ENCODE measurements around the gene NOSIP. TPM values are rescaled to one million over a fixed set of nuclear protein-coding genes. Genes with fewer than 3 reads are reported as not detected.

NOSIP gene
- total RNA-seq, 2 donors from 2014 or later: 90.7 to 96.1 TPM

DNA sequence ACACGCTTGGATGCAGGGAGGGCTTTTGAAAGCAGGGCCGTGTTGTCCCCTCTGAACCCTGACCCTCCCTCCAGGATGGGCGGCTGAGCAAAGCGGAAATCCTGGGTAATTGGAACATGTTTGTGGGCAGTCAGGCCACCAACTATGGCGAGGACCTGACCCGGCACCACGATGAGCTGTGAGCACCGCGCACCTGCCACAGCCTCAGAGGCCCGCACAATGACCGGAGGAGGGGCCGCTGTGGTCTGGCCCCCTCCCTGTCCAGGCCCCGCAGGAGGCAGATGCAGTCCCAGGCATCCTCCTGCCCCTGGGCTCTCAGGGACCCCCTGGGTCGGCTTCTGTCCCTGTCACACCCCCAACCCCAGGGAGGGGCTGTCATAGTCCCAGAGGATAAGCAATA is 37.3 kb downstream of the NOSIP start:
- ATAC-seq: no peak
- Mint-ChIP-seq H3K36me3 (no peaks in the 10 kb centered on the region), H3K9me3 (no peaks in the 10 kb centered on the region), H3K27ac (no peak overlapping the region)
- no peak for DNase-seq (ENCODE audit: low spot score in 2 of 2)

DNA sequence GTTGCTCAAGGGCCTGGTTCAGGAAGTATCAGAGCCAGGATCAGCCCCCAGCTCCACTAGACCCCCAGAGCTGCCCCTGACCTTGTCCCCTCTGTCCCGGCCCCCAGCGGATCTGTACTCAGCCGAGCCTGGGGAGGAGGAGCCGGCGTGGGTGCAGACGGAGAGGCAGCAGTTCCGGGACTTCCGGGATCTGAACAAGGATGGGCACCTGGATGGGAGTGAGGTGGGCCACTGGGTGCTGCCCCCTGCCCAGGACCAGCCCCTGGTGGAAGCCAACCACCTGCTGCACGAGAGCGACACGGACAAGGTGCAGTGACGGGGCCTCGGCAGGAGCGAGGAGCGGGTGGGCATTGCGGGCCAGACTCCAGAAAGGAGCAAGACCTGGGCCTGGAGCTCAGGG is 37.9 kb downstream of the NOSIP start:
- no peaks in the 10 kb centered on the region for H3K36me3 Mint-ChIP-seq
- no peak for DNase-seq (ENCODE audit: low spot score in 2 of 2)
- H3K9me3 Mint-ChIP-seq: no peaks in the 10 kb centered on the region
- no peak overlapping the region for H3K27ac Mint-ChIP-seq
- no peak for ATAC-seq

DNA sequence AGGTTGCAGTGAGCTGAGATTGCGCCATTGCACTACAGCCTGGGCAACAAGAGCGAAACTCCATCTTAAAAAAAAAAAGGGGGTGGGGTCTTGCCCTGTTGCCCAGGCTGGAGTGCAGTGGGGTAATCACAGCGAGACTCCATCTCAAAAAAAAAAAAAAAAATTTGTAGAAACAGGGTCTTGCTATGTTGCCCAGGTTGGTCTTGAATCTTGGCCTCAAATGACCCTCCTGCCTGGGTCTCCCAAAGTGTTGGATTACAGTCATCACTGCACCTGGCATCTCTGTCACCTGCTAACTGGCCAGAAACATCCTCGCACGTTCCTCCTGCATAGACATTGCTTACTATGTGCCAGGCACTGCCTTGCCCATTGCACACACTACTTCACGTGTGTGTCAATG is 38.4 kb downstream of the NOSIP start:
- no peak overlapping the region for H3K27ac Mint-ChIP-seq

DNA sequence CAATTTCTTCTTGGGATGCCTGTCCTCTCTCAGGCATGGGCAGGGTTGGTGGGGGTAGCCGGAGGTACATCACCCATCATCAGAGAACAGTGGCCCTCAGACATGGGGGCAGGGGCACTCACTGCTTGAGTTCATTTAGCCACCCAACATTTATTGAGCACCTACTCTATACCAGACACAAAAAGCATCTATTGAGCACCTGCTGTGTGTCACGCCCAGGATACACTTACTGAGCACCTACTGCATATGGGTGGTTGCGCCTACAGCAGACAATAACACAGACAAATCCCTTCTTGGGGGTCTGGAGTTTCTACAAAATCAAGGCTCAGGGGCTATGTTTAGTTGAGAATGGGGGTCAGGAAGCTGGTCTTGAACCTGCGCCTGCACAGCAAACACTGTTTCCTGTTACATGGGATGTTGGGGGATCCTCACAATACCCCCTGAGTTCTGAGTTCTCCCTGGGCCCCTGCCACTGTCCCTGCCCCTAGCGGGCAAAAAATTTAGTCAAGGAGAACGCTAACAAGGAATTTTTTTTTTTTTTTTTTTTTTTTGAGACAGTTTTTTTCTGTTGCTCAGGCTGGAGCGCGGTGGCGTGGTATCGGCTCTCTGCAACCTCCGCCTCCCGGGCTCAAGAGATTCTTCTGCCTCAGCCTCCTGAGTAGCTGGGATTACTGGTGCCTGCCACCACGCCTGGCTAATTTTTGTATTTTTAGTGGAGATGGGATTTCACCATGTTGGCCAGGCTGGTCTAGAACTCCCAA is 41.0 kb downstream of the NOSIP start:
- Mint-ChIP-seq H3K27ac (no peak overlapping the region), H3K36me3 (peaks cover 0 to 4% of the 10 kb centered on the region in 2 donors), H3K9me3 (no peaks in the 10 kb centered on the region)
- DNase-seq (ENCODE audit: low spot score in 2 of 2) (no peak), ATAC-seq (no peak)

More for the DNA sequence above, 38.4 kb downstream of the NOSIP start:
- Mint-ChIP-seq H3K9me3 (no peaks in the 10 kb centered on the region), H3K36me3 (no peaks in the 10 kb centered on the region)
- no peak for DNase-seq (ENCODE audit: low spot score in 2 of 2)
- no peak for ATAC-seq

DNA sequence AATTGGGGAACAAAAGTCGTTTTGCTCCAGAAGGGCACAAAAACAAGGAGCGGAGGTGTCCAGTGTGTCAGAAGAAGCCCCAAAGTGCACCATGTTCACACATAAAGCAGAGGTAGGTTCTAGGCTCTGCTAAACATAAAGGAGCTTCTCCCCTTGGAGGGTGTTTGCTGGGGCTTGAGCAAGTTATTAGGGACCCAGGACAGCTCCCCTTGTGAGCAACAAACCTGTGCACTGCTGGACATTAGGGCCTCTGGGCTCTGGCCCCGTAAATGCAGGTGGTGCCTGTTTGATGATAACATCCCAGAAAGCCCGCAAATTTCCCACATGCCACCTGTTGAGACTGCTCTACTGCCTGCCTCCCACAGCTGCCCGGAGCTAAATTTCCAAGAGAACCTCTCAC is 41.7 kb downstream of the NOSIP start:
- Mint-ChIP-seq H3K27ac (no peak overlapping the region), H3K36me3 (peaks cover 0 to 5% of the 10 kb centered on the region in 2 donors), H3K9me3 (no peaks in the 10 kb centered on the region)
- no peak for ATAC-seq
- DNase-seq (ENCODE audit: low spot score in 2 of 2): no peak

DNA sequence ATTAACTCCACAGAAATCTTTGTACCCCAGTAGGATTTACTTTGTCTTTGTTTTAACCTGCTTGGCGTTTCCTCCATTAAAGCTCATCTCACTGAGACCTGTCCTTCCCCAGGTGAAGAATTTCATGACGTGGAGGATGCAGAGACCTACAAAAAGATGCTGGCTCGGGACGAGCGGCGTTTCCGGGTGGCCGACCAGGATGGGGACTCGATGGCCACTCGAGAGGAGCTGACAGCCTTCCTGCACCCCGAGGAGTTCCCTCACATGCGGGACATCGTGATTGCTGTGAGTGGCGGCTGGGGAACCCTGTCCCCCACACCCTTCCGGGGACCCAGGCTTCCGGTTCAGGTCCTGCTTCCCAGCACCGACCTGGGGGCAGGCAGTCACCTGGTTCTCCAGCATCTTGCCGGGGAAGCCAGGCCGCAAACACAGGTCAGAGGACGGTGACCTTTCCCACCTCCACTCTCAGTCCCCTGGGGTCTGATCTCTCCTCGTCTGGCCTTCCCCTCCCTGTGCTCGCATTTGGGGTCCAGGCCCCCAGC is 43.4 kb downstream of the NOSIP start:
- no peak for ATAC-seq
- Mint-ChIP-seq H3K36me3 (peaks cover 0 to 5% of the 10 kb centered on the region in 2 donors), H3K9me3 (no peaks in the 10 kb centered on the region), H3K27ac (no peak overlapping the region)
- no peak for DNase-seq (ENCODE audit: low spot score in 2 of 2)

DNA sequence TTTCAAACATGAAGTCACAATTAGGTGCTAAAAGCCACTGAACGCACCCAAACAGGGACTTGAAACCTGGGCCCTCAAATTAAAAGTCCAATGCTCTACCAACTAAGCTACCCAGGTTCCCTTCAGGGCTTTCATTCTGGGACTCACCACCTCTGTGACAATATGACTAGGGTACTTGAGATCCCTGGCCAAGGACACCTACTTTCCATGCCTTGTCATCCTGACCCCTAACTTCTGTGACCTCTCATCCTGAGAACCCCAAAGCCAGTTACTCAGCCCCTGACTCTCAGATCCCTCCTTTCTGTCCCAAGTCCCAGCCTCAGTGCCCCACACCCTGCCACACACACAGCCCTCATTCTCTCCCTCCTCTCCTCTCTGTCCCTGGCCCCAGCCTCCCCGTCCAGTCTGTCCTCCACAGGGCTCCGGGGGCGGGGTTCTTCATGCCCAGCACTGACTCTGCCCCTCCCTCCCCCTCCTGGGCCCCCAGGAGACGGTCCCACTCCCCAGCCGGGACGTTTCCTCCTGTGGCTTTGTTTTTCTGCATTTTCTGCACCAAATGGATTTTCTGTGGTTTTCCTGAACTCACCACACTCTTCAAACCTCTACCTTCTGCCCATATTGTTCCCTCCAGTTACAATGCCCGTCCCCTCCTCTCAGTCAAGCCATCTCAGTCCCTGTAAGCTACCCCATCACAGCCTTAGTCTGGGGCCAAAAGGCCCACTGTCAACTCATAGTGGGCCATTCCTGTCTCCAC is 45.5 kb downstream of the NOSIP start:
- peak; percentile 2 to 57 for ATAC-seq
- Mint-ChIP-seq H3K27ac (peak overlapping the region; percentile 77 to 94), H3K9me3 (no peaks in the 10 kb centered on the region), H3K36me3 (peaks cover 0 to 5% of the 10 kb centered on the region in 2 donors)
- DNase-seq (ENCODE audit: low spot score in 2 of 2): no peak

DNA sequence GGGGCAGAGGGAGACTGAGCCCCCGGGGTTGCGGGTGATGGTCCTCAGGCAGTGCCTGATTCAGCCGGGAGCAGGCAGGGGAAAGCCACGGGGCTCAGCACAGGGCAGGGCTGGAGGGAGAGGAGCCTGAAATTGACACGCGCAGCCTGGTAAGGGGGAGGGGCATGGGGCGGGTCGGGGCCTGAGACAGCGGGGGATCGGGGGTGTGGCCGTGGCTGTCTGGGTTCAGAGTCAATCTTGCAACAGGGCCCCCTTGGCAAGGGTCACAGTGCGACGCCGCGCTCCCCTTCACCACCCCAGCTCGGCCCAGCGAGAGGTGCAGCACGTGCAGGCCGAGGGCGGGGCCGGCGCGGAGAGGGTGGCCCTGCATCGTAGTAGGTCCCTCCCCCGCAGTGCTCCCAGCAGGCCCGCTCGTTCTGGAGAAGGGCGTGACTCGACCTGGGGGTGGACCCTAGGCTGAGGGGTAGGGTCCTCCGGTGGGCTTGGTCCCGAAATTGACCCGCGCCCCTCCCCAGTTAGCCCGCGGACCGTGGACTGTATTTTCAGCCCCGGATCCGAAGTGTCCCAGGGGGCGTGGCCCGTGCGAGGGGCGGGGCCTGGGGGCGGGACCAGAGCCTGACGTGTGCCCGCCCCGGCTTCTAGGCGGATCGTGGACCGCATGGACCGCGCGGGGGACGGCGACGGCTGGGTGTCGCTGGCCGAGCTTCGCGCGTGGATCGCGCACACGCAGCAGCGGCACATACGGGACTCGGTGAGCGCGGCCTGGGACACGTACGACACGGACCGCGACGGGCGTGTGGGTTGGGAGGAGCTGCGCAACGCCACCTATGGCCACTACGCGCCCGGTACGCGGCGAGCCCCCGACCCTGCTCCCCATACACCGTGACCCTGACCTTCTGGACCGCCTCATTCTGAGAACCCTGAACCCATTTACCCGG is 46.5 kb downstream of the NOSIP start:
- Mint-ChIP-seq H3K27ac (peak overlapping the region; percentile 77 to 95), H3K9me3 (no peaks in the 10 kb centered on the region), H3K36me3 (peaks cover 0 to 5% of the 10 kb centered on the region in 2 donors)
- peak; percentile 82 to 89 for ATAC-seq
- DNase-seq (ENCODE audit: low spot score in 2 of 2): peak; percentile 79 to 91

DNA sequence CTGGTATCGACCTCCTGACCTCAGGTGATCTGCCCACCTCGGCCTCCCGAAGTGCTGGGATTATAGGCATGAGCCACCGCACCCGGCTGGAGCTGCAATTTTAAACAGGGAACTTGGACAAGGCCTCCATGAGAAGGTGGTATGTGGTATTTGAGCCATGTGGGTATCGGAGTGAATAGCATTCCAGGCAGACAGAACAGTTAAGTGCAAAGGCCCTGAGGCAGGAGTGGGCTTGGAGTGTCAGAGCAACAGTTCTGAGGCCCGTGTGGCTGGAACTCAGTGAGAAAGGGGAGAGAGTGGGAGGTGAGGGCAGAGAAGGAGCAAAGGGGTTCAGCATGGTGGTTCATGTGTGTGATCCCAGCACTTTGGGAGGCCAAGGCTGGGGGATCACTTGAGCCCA is 49.6 kb downstream of the NOSIP start:
- Mint-ChIP-seq H3K9me3 (no peaks in the 10 kb centered on the region), H3K36me3 (peaks cover 5% of the 10 kb centered on the region in 2 donors), H3K27ac (no peak overlapping the region)
- DNase-seq (ENCODE audit: low spot score in 2 of 2) (no peak), ATAC-seq (no peak)

DNA sequence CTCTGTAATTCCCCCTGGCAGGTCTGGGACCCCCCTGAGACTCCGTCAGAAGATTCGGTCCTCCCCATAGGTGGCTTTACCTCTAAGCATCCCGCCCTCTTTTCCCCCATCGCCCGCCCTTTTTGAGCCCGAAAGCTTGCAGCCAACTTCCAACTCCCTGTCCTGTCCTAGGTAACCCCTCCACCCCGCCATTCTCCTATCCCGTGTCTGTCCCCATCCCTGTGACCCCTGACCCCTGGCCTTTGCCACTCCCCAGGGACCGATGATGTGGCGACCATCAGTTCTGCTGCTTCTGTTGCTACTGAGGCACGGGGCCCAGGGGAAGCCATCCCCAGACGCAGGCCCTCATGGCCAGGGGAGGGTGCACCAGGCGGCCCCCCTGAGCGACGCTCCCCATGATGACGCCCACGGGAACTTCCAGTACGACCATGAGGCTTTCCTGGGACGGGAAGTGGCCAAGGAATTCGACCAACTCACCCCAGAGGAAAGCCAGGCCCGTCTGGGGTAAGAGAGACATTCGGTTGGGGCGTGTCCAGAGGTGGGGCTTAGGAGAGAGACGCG is 52.1 kb downstream of the NOSIP start:
- no peaks in the 10 kb centered on the region for H3K9me3 Mint-ChIP-seq

DNA sequence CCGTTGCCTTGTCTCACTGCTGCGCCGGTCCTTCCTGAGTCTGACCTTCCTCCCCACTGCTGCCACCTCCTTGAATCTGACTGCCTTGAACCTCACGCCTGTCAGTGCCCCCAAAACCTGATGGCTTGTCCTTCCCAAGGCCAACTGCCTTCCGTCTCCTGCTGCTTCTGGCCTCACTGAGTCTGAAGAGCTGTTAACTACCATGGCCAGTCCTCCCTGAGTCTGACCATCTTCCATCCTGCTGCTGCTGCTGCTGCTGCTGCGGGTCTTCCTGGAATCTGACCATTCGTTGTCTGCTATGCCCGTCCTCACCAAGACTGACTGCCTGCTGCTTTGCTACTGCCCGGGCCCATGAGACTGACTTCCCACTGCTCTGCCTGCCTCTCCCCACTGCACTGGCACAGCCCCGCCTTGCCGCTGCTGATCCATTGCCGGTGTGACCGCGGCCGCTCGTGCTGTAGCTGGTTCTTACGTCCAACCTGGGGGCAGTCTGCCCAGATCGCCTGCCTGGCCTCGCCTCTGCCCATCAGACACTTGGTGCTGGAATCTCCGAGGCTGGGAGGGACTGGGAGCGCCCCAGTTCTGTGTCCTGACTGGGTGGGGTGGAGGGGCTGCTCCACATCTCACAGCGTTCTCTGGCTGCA is 55.4 kb downstream of the NOSIP start:
- peaks cover 0 to 5% of the 10 kb centered on the region in 2 donors for H3K36me3 Mint-ChIP-seq
- no peak for DNase-seq (ENCODE audit: low spot score in 2 of 2)
- peak overlapping the region in 1 of 2 donors; percentile 6 for H3K27ac Mint-ChIP-seq
- ATAC-seq: no peak
- H3K9me3 Mint-ChIP-seq: no peaks in the 10 kb centered on the region

More for the DNA sequence above, 52.1 kb downstream of the NOSIP start:
- no peak for ATAC-seq
- Mint-ChIP-seq H3K27ac (no peak overlapping the region), H3K36me3 (peaks cover 0 to 5% of the 10 kb centered on the region in 2 donors)
- no peak for DNase-seq (ENCODE audit: low spot score in 2 of 2)

DNA sequence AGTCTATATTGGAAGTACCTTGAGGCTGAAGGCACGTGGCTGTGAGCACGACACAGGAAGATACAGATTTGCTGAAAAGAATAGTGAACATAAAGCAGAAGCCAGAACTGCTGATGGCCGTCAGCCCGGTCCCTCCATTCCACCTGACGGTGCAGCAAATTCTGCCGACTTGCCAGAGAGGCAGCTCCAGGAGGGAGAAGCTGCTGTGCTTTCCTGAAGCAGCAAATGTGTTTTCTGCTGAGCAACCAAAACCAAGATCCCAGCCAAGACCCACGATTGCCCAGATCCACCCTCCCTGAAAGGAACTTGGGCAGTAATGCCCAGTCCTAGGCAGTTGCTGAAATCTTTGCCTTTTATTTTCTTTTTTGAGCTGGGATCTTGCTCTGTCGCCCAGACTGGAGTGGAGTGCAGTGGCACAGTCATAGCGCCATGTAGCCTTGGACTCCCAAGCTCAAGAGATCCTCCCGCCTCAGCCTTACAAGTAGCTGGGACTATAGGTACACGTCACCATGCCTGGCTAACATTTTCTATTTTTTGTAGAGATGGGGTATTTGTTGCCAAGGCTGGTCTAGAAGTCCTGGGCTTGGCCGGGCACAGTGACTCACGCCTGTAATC is 59.5 kb downstream of the NOSIP start:
- DNase-seq (ENCODE audit: low spot score in 2 of 2): no peak
- no peak overlapping the region for H3K27ac Mint-ChIP-seq
- no peaks in the 10 kb centered on the region for H3K36me3 Mint-ChIP-seq
- ATAC-seq: no peak
- no peaks in the 10 kb centered on the region for H3K9me3 Mint-ChIP-seq

DNA sequence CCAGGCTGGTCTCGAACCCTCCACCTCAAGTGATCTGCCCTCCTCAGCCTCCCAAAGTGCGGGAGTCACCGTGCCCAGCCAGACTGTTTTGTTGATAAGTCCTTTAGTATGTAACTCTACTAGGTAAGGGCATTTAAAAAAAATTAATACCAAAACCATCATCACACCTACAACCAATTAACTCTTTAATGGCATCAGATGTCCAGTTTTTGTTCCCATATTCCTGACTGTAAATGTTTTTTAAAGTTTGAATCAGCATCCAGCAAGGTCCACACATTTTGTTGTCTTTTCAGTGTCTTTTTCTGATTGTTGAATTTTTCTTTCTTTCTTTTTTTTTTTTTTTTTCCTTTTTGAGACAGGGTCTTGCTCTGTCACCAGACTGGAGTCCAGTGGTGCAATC is 62.3 kb downstream of the NOSIP start:
- no peak for ATAC-seq
- H3K9me3 Mint-ChIP-seq: no peaks in the 10 kb centered on the region

DNA sequence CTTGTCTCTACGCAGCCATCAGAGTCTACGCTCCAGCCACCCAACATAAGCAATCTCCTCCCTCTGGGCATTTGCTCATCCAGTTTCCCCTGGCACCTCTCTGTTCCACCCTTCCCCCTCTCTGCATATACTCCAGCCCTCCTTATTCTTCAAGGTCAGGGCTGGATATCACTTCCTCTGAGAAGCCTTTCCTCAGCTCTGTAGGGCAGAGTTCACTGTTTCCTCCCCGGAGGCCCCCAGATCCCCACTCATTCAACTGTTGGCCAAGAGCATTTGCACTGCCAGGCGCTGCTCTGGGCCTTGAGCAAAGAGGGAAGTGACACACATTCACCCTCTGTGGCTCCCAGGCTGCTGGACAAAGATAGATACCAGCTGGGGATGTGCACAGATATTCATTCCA is 64.6 kb downstream of the NOSIP start:
- Mint-ChIP-seq H3K36me3 (no peaks in the 10 kb centered on the region), H3K27ac (peak overlapping the region; percentile 12 to 87), H3K9me3 (no peaks in the 10 kb centered on the region)
- ATAC-seq (no peak), DNase-seq (ENCODE audit: low spot score in 2 of 2) (no peak)

More for the DNA sequence above, 62.3 kb downstream of the NOSIP start:
- H3K36me3 Mint-ChIP-seq: no peaks in the 10 kb centered on the region
- no peak overlapping the region for H3K27ac Mint-ChIP-seq
- DNase-seq (ENCODE audit: low spot score in 2 of 2): no peak

DNA sequence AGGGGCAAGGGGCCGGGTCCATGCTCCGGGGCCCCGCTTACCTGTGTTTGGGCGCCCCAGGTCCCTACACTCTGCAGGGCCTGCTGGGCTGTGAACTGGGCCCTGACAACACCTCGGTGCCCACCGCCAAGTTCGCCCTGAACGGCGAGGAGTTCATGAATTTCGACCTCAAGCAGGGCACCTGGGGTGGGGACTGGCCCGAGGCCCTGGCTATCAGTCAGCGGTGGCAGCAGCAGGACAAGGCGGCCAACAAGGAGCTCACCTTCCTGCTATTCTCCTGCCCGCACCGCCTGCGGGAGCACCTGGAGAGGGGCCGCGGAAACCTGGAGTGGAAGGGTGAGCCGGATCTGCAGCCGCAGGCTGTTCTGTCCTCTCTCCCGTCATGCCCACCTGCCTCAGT is 66.2 kb downstream of the NOSIP start:
- Mint-ChIP-seq H3K9me3 (no peaks in the 10 kb centered on the region), H3K36me3 (no peaks in the 10 kb centered on the region), H3K27ac (peak overlapping the region in 1 of 2 donors; percentile 75)
- DNase-seq (ENCODE audit: low spot score in 2 of 2) (no peak), ATAC-seq (no peak)

Measured in activated naive CD4-positive, alpha-beta T cell treated with anti-CD3 and anti-CD28 coated beads, Interleukin-2, amount 50 U/mL, for 72 hours (primary cell).